ENCODE measurements around the gene XIRP1. TPM values are rescaled to one million over a fixed set of nuclear protein-coding genes. Genes with fewer than 3 reads are reported as not detected.

XIRP1 gene
- total RNA-seq, 1 experiment from 2014 or later = not detected

DNA sequence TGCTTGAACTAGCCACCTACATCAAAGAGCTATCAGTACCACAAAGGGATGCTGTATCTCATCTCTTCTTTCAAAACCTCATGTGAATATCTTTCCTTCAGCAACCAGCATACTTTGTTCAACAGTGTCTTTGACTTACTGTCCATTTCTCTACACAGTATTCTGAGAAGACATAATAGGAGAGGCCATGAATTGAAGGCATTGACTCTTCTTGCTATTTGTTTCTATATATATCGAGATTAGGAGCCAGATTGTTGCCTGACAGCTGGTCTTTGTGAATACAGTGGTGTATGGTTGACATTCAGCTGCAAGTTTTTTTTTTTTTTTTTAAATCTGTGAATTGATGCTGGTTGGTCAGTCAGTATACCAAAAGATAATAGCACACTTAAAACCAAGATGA, 26.9 kb downstream of the XIRP1 start:
- no peak for TF ChIP-seq EZH2phosphoT487 (IDR thresholded peaks at IDR 0.05; ENCODE audit: borderline replicate concordance)
- TF ChIP-seq SIN3A (IDR thresholded peaks at IDR 0.05; ENCODE audit: low read depth) = no peak
- TF ChIP-seq CBX3 (IDR thresholded peaks at IDR 0.05; ENCODE audit: low read depth) = no peak
- TF ChIP-seq, protein P1, sequence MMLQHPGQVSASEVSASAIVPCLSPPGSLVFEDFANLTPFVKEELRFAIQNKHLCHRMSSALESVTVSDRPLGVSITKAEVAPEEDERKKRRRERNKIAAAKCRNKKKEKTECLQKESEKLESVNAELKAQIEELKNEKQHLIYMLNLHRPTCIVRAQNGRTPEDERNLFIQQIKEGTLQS (IDR thresholded peaks at IDR 0.05) = no peak
- no peak for TF ChIP-seq ELF1 (IDR thresholded peaks at IDR 0.05; ENCODE audit: borderline replicate concordance, low read depth)
- no peak for TF ChIP-seq FOSL1 (IDR thresholded peaks at IDR 0.05; ENCODE audit: low read depth)
- TF ChIP-seq POLR2A (IDR thresholded peaks at IDR 0.05; ENCODE audit: borderline replicate concordance, extremely low read depth, insufficient read depth, insufficient read length) = no peak
- TF ChIP-seq CEBPB (IDR thresholded peaks at IDR 0.05; ENCODE audit: low read depth) = no peak
- TF ChIP-seq JUND (IDR thresholded peaks at IDR 0.05) = no peak
- no peak for TF ChIP-seq ZFX (IDR thresholded peaks at IDR 0.05)
- TF ChIP-seq, protein P2, sequence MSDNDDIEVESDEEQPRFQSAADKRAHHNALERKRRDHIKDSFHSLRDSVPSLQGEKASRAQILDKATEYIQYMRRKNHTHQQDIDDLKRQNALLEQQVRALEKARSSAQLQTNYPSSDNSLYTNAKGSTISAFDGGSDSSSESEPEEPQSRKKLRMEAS (IDR thresholded peaks at IDR 0.05) = no peak
- TF ChIP-seq, protein P3, sequence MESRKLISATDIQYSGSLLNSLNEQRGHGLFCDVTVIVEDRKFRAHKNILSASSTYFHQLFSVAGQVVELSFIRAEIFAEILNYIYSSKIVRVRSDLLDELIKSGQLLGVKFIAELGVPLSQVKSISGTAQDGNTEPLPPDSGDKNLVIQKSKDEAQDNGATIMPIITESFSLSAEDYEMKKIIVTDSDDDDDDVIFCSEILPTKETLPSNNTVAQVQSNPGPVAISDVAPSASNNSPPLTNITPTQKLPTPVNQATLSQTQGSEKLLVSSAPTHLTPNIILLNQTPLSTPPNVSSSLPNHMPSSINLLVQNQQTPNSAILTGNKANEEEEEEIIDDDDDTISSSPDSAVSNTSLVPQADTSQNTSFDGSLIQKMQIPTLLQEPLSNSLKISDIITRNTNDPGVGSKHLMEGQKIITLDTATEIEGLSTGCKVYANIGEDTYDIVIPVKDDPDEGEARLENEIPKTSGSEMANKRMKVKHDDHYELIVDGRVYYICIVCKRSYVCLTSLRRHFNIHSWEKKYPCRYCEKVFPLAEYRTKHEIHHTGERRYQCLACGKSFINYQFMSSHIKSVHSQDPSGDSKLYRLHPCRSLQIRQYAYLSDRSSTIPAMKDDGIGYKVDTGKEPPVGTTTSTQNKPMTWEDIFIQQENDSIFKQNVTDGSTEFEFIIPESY (IDR thresholded peaks at IDR 0.05; ENCODE audit: extremely low read depth, insufficient replicate concordance, low read length) = no peak
- TF ChIP-seq EGR1 (IDR thresholded peaks at IDR 0.05; ENCODE audit: low read depth) = no peak
- no peak for TF ChIP-seq ZNF274 (IDR thresholded peaks at IDR 0.05; ENCODE audit: low read depth, low read length)
- TF ChIP-seq RAD21 (IDR thresholded peaks at IDR 0.05; ENCODE audit: low read depth) = no peak
- TF ChIP-seq, protein P4, sequence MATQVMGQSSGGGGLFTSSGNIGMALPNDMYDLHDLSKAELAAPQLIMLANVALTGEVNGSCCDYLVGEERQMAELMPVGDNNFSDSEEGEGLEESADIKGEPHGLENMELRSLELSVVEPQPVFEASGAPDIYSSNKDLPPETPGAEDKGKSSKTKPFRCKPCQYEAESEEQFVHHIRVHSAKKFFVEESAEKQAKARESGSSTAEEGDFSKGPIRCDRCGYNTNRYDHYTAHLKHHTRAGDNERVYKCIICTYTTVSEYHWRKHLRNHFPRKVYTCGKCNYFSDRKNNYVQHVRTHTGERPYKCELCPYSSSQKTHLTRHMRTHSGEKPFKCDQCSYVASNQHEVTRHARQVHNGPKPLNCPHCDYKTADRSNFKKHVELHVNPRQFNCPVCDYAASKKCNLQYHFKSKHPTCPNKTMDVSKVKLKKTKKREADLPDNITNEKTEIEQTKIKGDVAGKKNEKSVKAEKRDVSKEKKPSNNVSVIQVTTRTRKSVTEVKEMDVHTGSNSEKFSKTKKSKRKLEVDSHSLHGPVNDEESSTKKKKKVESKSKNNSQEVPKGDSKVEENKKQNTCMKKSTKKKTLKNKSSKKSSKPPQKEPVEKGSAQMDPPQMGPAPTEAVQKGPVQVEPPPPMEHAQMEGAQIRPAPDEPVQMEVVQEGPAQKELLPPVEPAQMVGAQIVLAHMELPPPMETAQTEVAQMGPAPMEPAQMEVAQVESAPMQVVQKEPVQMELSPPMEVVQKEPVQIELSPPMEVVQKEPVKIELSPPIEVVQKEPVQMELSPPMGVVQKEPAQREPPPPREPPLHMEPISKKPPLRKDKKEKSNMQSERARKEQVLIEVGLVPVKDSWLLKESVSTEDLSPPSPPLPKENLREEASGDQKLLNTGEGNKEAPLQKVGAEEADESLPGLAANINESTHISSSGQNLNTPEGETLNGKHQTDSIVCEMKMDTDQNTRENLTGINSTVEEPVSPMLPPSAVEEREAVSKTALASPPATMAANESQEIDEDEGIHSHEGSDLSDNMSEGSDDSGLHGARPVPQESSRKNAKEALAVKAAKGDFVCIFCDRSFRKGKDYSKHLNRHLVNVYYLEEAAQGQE (IDR thresholded peaks at IDR 0.05; ENCODE audit: low read depth) = no peak
- TF ChIP-seq SP1 (IDR thresholded peaks at IDR 0.05; ENCODE audit: low read depth) = no peak
- H3K79me2 ChIP-seq (ENCODE audit: insufficient read depth, low read length) = no peaks in the 10 kb centered on the region
- ChIA-PET RAD21 (ENCODE audit: low non-redundant PET in 1 of 2, low total read pairs in 2 of 2, uncharacterized antibody in 2 of 2, unreplicated experiment in 2 of 2) (no interaction called here), CTCF (interaction anchor here (1.3 kb wide), 1 partner anchor 123 kb away, joined by 3 read pairs; no protein-coding TSS in a partner anchor), POLR2A (no interaction called here)
- no peaks in the 10 kb centered on the region for H3K9me3 ChIP-seq (ENCODE audit: control insufficient read depth in 1 of 2, insufficient read depth in 1 of 2, low read depth in 1 of 2, low read length in 2 of 2)
- peaks cover 4 to 15% of the 10 kb centered on the region in 2 experiments; a peak in 3 of 4 replicates for H3K4me1 ChIP-seq (ENCODE audit: control insufficient read depth in 1 of 2, insufficient read depth in 2 of 2, low read length in 2 of 2)
- ATAC-seq = no peak
- intact Hi-C loops (cut with micrococcal nuclease) = no loop called here
- no peaks in the 10 kb centered on the region for H4K20me1 ChIP-seq (ENCODE audit: insufficient read depth)
- no peak overlapping the region for H3K4me3 ChIP-seq (replicated peaks in 1 of 2; ENCODE audit: low read depth in 1 of 2, low read length in 2 of 2)
- H3K27me3 ChIP-seq (ENCODE audit: insufficient read depth, low read length) = no peaks in the 10 kb centered on the region
- H3K36me3 ChIP-seq (ENCODE audit: control insufficient read depth in 1 of 2, insufficient read depth in 2 of 2, low read length in 2 of 2) = no peaks in the 10 kb centered on the region
- BruUV-seq (replicated peaks) = no TSS peak
- DNase-seq (ENCODE audit: low read depth, low spot score) = no peak
- H3K27ac ChIP-seq (ENCODE audit: low read depth, low read length) = no peak overlapping the region
- H3K4me2 ChIP-seq (ENCODE audit: low read length) = no peak overlapping the region
- H3K9ac ChIP-seq (ENCODE audit: low read length) = no peak overlapping the region
- H3K9me2 ChIP-seq (ENCODE audit: insufficient read depth) = no peaks in the 10 kb centered on the region
- no peak overlapping the region for H2AFZ ChIP-seq (ENCODE audit: low read depth, low read length, poor library complexity, severe bottlenecking)

Data from HCT116 (cell line).